RWPE1 (cell line): ENCODE results near the gene PDLIM7.

Source experiments
- CTCF ChIA-PET: fragments of 350-600 bp; sonication (Branson Sonifier 250); formaldehyde crosslinking; extraction: SDS; loops from one replicate; lab custom pipeline; 2021; lab: Yijun Ruan, JAX
- POLR2A ChIA-PET: fragments of 400-600 bp; formaldehyde crosslinking; extraction: SDS; loops from one replicate; lab custom pipeline; 2020; ENCODE audit warnings: antibody characterized with exemption; ENCODE audit not compliant: low non-redundant PET; lab: Yijun Ruan, JAX
- DNase-seq: peaks from one replicate; pipeline ENCODE4 v3.0.0; 2012; ENCODE audit warnings: low spot score
- H3K27ac ChIP-seq: fragments of 450-650 bp; 2 replicates; pipeline ENCODE4 v1.5.1; 2017
- CTCF ChIP-seq: fragments of 450-650 bp; conservative IDR thresholded peaks from 2 replicates; pipeline ENCODE4 v1.5.1; 2017; ENCODE audit warnings: low read depth, mild to moderate bottlenecking

The PDLIM7 gene

GRCh38 chr5:177531209-177531940 is 34.0 kb upstream of the PDLIM7 start:
- no peak for TF ChIP-seq CTCF
- ChIA-PET CTCF (interaction anchor here (1.1 to 1.4 kb wide), 2 partner anchors 17 to 30 kb away, joined by 3 to 5 read pairs; no protein-coding TSS in a partner anchor), POLR2A (no interaction called here)
- no peak for DNase-seq
- peak overlapping the region; percentile 49; the same call in 1 of the 2 replicates for H3K27ac ChIP-seq

- ChIA-PET CTCF (interaction anchor here (1.1 kb wide), 1 partner anchor 18 kb away, joined by 3 read pairs; no protein-coding TSS in a partner anchor), POLR2A (no interaction called here)
- H3K27ac ChIP-seq = peak overlapping the region; percentile 49
- DNase-seq = no peak
- TF ChIP-seq CTCF = no peak
Measured at GRCh38 chr5:177530638-177531037, 33.2 kb upstream of the PDLIM7 start.

- CTCF ChIA-PET = interaction anchor here (0.5 kb wide), 2 partner anchors 48 to 556 kb away, joined by 3 read pairs; no protein-coding TSS in a partner anchor
- POLR2A ChIA-PET = no interaction called here
Measured at GRCh38 chr5:177529247-177530203, 32.1 kb upstream of the PDLIM7 start.

GRCh38 chr5:177528631-177529030 is 31.2 kb upstream of the PDLIM7 start:
- ChIA-PET CTCF (no interaction called here), POLR2A (no interaction called here)
- TF ChIP-seq CTCF = no peak
- H3K27ac ChIP-seq = peak overlapping the region; percentile 49
- DNase-seq = no peak

More at GRCh38 chr5:177529247-177530203, 32.1 kb upstream of the PDLIM7 start:
- peak overlapping the region; percentile 49 for H3K27ac ChIP-seq
- TF ChIP-seq CTCF = no peak
- DNase-seq = no peak

GRCh38 chr5:177527595-177527994 is 30.2 kb upstream of the PDLIM7 start:
- peak overlapping the region; percentile 49 for H3K27ac ChIP-seq
- ChIA-PET POLR2A (interaction anchor here (0.6 kb wide), 1 partner anchor 65 kb away, joined by 3 read pairs; no protein-coding TSS in a partner anchor), CTCF (no interaction called here)
- no peak for TF ChIP-seq CTCF
- DNase-seq = no peak

- DNase-seq = no peak
- TF ChIP-seq CTCF = no peak
- ChIA-PET CTCF (no interaction called here), POLR2A (no interaction called here)
- peak overlapping the region; percentile 49 for H3K27ac ChIP-seq
Measured at GRCh38 chr5:177526791-177527190, 29.4 kb upstream of the PDLIM7 start.
